Measurements from ENCODE around the gene CCDC40.

- TF ChIP-seq CTCF (IDR thresholded peaks at IDR 0.05) (peak in 2 of 4 experiments; percentile 33 to 42), POLR2A (IDR thresholded peaks at IDR 0.05) (peak; percentile 95), POLR2AphosphoS5 (IDR thresholded peaks at IDR 0.05) (peak; percentile 100)
Measured at GRCh38 chr17:80147035-80147822, 110.8 kb downstream of the CCDC40 start, which contains the start of gene EIF4A3.
